Colonic mucosa (tissue), 4 donors: ENCODE data around the gene USF3. TPM values are rescaled to one million over a fixed set of nuclear protein-coding genes. Genes with fewer than 3 reads are reported as not detected.

ENCODE experiments used
- DNase-seq: peaks from one replicate; pipeline ENCODE4 v3.0.0-alpha.2; 2020
- H3K27ac ChIP-seq: fragments of 200-600 bp; one replicate; pipeline ENCODE4 v1.8.0; 2021
- H3K27me3 ChIP-seq: fragments of 200-600 bp; one replicate; pipeline ENCODE4 v1.8.0; 2021
- H3K36me3 ChIP-seq: fragments of 200-600 bp; one replicate; pipeline ENCODE4 v1.8.0; 2021
- H3K4me1 ChIP-seq: fragments of 200-600 bp; one replicate; pipeline ENCODE4 v1.8.0; 2021; ENCODE audit warnings: mild to moderate bottlenecking
- H3K4me3 ChIP-seq: fragments of 200-600 bp; one replicate; pipeline ENCODE4 v1.8.0; 2021
- H3K9ac ChIP-seq, 2 donors: one replicate each; pipeline ENCODE4 v1.7.0; 2013; ENCODE audit warnings: control low read depth in 2 of 2, low read depth in 2 of 2, low read length in 2 of 2
- H3K9me3 ChIP-seq: fragments of 200-600 bp; one replicate; pipeline ENCODE4 v1.8.0; 2021
- intact Hi-C: fragments of 100-400 bp; cut with DNase I; formaldehyde crosslinking; loops from one replicate; pipeline ENCODE4 v1.14.1; 2022
- total RNA-seq, 2 donors: library from RNA; stranded (reverse); fragmentation: NEBNext Ultra II Directional in 1 of 2; extraction: Animal tissue kit (Norgen Biotek cat#: 25700) in 1 of 2; gene quantifications; one replicate each; pipeline ENCODE4 v1.2.1, GENCODE V29; 2021
- TF ChIP-seq, protein P1 (sequence below): fragments of 200-600 bp; IDR thresholded peaks from one replicate; pipeline ENCODE4 v1.8.0; 2022; ENCODE audit warnings: antibody characterized with exemption, mild to moderate bottlenecking
- donor health status: healthy.
- donor health status: DM: no; HTN: no; CAD: no.
- donor health status: DM: no; HTN: no; CAD: no.

The USF3 gene
- total RNA-seq, 2 donors from 2014 or later: 18.4 to 22.7 TPM

DNA sequence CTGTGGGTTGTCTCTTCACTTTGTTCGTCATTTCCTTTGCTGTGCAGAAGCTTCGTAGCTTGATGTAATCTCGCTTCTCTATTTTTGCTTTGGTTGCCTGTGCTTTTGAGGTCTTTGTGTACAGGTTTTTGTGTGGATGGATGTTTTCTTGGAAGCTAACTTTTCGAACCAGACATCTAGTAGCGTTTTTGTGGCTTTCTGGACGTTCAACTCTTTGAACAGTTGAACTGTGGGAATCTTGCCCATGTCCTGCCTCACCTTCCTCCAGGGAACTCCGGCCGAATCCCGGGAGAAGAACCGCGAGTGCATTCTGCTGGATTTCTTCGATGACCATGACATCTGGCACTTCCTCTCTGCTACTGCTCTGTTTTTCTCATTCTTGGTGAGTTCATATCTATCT lies 70.6 kb downstream of the USF3 start:
- Histone ChIP-seq H3K27ac (no peak overlapping the region), H3K9ac (no peak overlapping the region), H3K4me1 (no peaks in the 10 kb centered on the region), H3K4me3 (no peak overlapping the region), H3K36me3 (no peaks in the 10 kb centered on the region), H3K27me3 (no peaks in the 10 kb centered on the region), H3K9me3 (no peaks in the 10 kb centered on the region)
- no peak for DNase-seq
- TF ChIP-seq, protein P1, sequence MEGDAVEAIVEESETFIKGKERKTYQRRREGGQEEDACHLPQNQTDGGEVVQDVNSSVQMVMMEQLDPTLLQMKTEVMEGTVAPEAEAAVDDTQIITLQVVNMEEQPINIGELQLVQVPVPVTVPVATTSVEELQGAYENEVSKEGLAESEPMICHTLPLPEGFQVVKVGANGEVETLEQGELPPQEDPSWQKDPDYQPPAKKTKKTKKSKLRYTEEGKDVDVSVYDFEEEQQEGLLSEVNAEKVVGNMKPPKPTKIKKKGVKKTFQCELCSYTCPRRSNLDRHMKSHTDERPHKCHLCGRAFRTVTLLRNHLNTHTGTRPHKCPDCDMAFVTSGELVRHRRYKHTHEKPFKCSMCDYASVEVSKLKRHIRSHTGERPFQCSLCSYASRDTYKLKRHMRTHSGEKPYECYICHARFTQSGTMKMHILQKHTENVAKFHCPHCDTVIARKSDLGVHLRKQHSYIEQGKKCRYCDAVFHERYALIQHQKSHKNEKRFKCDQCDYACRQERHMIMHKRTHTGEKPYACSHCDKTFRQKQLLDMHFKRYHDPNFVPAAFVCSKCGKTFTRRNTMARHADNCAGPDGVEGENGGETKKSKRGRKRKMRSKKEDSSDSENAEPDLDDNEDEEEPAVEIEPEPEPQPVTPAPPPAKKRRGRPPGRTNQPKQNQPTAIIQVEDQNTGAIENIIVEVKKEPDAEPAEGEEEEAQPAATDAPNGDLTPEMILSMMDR: no peak
- intact Hi-C loops: loop anchor here (2.0 kb wide), 1 partner anchor 131 kb away; no protein-coding TSS in a partner anchor

DNA sequence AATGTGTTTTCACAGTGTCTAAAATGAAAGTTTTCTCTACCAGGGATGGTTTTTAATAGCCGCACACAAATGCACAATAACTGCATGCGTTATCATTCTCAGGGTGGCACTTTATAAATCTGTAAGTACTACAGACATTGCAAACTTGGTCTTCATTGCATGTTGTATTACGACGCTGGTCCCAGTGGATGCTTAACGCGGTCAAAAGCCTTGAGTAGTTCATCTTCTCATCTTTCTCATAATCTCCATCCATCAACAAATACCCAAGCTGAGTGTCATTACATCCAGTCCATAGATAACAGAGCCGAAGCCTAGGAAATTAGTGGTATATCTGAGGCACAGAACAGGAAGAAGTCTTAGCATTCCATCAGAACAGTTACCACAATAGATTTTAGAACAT lies 72.6 kb downstream of the USF3 start:
- no peaks in the 10 kb centered on the region for H3K4me1 ChIP-seq
- TF ChIP-seq, protein P1: no peak
- H3K4me3 ChIP-seq: no peak overlapping the region
- no peaks in the 10 kb centered on the region for H3K36me3 ChIP-seq
- H3K9ac ChIP-seq: no peak overlapping the region
- H3K9me3 ChIP-seq: no peaks in the 10 kb centered on the region
- no peak for DNase-seq
- intact Hi-C loops: loop anchor here (2.0 kb wide), 1 partner anchor 129 kb away; no protein-coding TSS in a partner anchor
- H3K27ac ChIP-seq: no peak overlapping the region
- H3K27me3 ChIP-seq: no peaks in the 10 kb centered on the region

DNA sequence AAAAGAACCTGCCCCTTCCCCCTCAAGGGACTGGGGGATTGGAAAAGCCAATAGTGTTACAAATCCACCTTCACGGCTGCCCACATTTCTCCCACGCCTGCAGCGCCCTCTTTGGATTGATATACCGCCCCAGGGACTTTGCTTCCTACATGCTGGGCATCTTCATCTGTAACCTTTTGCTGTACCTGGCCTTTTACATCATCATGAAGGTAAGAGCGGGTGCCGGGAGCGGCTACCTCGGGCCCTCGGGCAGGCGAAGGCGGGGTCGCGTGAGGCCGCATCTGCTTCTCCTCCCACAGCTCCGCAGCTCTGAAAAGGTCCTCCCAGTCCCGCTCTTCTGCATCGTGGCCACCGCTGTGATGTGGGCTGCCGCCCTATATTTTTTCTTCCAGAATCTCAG lies 73.1 kb downstream of the USF3 start:
- no peak for DNase-seq
- intact Hi-C loops: no loop called here
- H3K9ac ChIP-seq: no peak overlapping the region

DNA sequence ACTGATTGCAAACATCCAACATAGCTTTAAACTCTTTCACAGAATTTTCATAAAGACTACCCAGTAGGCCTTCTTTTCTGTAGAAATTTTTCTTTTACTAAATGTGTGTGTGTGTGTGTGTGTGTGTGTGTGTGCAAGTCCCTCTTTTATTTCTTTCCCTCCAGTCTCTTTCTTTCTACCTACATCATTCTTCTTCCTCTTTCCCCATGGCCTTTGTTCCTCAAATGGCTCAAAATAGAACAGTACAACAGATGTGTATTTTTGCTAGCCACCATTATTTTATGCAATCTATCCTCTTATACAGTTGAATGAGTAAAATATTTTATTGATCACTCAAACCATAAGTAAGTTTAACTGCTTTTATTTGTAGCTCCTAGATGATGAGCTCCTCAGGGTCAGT lies 76.4 kb downstream of the USF3 start:
- Histone ChIP-seq H3K27ac (no peak overlapping the region), H3K4me1 (no peaks in the 10 kb centered on the region), H3K4me3 (no peak overlapping the region), H3K9me3 (no peaks in the 10 kb centered on the region), H3K36me3 (no peaks in the 10 kb centered on the region), H3K9ac (no peak overlapping the region), H3K27me3 (no peaks in the 10 kb centered on the region)
- DNase-seq: no peak
- TF ChIP-seq, protein P1: no peak
- intact Hi-C loops: no loop called here

More for the DNA sequence above, 73.1 kb downstream of the USF3 start:
- TF ChIP-seq, protein P1: no peak
- no peak overlapping the region for H3K27ac ChIP-seq
- H3K4me3 ChIP-seq: no peak overlapping the region
- no peaks in the 10 kb centered on the region for H3K27me3 ChIP-seq
- H3K36me3 ChIP-seq: no peaks in the 10 kb centered on the region
- H3K4me1 ChIP-seq: no peaks in the 10 kb centered on the region
- no peaks in the 10 kb centered on the region for H3K9me3 ChIP-seq

GRCh38 chr3:113617726-113618125 lies 78.7 kb downstream of the USF3 start:
- Histone ChIP-seq H3K4me1 (no peaks in the 10 kb centered on the region), H3K36me3 (no peaks in the 10 kb centered on the region), H3K9me3 (no peaks in the 10 kb centered on the region), H3K4me3 (no peak overlapping the region), H3K27me3 (no peaks in the 10 kb centered on the region), H3K27ac (no peak overlapping the region), H3K9ac (no peak overlapping the region)
- intact Hi-C loops: no loop called here
- DNase-seq: no peak
- TF ChIP-seq, protein P1: no peak

DNA sequence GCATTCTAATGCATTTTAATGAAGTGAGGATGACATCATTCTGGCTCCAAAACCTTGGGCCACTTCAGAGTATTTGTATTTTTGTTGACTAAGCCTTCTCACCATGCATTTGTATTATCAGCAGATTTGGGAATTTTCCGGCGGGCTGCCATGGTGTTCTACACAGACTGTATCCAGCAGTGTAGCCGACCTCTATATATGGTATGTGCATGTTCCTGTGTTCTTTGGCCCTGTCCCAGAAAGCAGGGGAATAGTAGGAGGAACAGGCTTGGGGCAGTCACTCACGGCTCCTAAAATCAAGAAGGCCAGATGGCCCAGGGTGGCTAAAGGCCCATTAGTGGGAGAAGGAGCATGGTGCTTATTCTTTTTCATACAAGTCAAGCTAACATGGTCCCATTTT lies 80.5 kb downstream of the USF3 start:
- TF ChIP-seq, protein P1: no peak
- intact Hi-C loops: no loop called here
- H3K4me3 ChIP-seq: no peak overlapping the region
- no peak overlapping the region for H3K9ac ChIP-seq
- H3K4me1 ChIP-seq: no peaks in the 10 kb centered on the region
- no peak for DNase-seq
- H3K36me3 ChIP-seq: no peaks in the 10 kb centered on the region
- H3K27me3 ChIP-seq: no peaks in the 10 kb centered on the region
- no peak overlapping the region for H3K27ac ChIP-seq
- H3K9me3 ChIP-seq: no peaks in the 10 kb centered on the region
